Stimulated activated naive CD8-positive, alpha-beta T cell treated with anti-CD3 and anti-CD28 coated beads, Interleukin-15, Interleukin-2, amounts not matched to agents 100 ng/mL and 50 ng/mL, for 24 hours (primary cell): ENCODE data around the gene NAT16.

ENCODE experiments used
- H3K27ac Mint-ChIP-seq: one replicate; pipeline ENCODE4 v1.8.0; 2021; ENCODE audit warnings: mild to moderate bottlenecking, mixed read lengths
- H3K27me3 Mint-ChIP-seq: one replicate; pipeline ENCODE4 v1.8.0; 2021; ENCODE audit warnings: mixed read lengths
- H3K36me3 Mint-ChIP-seq: one replicate; pipeline ENCODE4 v1.8.0; 2021; ENCODE audit warnings: low read depth, mixed read lengths
- H3K4me1 Mint-ChIP-seq: one replicate; pipeline ENCODE4 v1.8.0; 2021; ENCODE audit warnings: low read depth, mixed read lengths
- H3K4me3 Mint-ChIP-seq: one replicate; pipeline ENCODE4 v1.8.0; 2021; ENCODE audit warnings: mild to moderate bottlenecking, mixed read lengths
- H3K9me3 Mint-ChIP-seq: one replicate; pipeline ENCODE4 v1.8.0; 2021; ENCODE audit warnings: mixed read lengths

The NAT16 gene

GRCh38 chr7:101180130-101180755, at the start of gene NAT16:
Gene NAT16, minus strand, starts transcription at chr7:101180293. Its CDS starts 5,486 bp downstream, at chr7:101174807.
- Mint-ChIP-seq H3K9me3 (no peaks in the 10 kb centered on the region), H3K27me3 (peaks cover 63% of the 10 kb centered on the region), H3K36me3 (no peaks in the 10 kb centered on the region), H3K4me1 (peaks cover 9% of the 10 kb centered on the region), H3K4me3 (no peak within 1 kb of the TSS), H3K27ac (no peak within 1 kb of the TSS)

GRCh38 chr7:101226721-101227120, 46.6 kb upstream of the NAT16 start:
- peaks cover 3% of the 10 kb centered on the region for H3K4me1 Mint-ChIP-seq
- peaks cover 23% of the 10 kb centered on the region for H3K36me3 Mint-ChIP-seq

GRCh38 chr7:101225650-101226049, 45.6 kb upstream of the NAT16 start:
- Mint-ChIP-seq H3K9me3 (no peaks in the 10 kb centered on the region), H3K27me3 (no peaks in the 10 kb centered on the region), H3K36me3 (peaks cover 28% of the 10 kb centered on the region), H3K27ac (no peak overlapping the region), H3K4me1 (peaks cover 2% of the 10 kb centered on the region), H3K4me3 (no peak overlapping the region)

More at GRCh38 chr7:101226721-101227120, 46.6 kb upstream of the NAT16 start:
- Mint-ChIP-seq H3K27me3 (no peaks in the 10 kb centered on the region), H3K4me3 (no peak overlapping the region), H3K27ac (no peak overlapping the region), H3K9me3 (no peaks in the 10 kb centered on the region)

GRCh38 chr7:101223528-101223927, 43.4 kb upstream of the NAT16 start:
- H3K4me3 Mint-ChIP-seq, result no peak overlapping the region
- H3K27ac Mint-ChIP-seq, result no peak overlapping the region
- H3K27me3 Mint-ChIP-seq, result no peaks in the 10 kb centered on the region
- H3K4me1 Mint-ChIP-seq, result peaks cover 19% of the 10 kb centered on the region
- H3K9me3 Mint-ChIP-seq, result no peaks in the 10 kb centered on the region
- peaks cover 28% of the 10 kb centered on the region for H3K36me3 Mint-ChIP-seq

- H3K4me3 Mint-ChIP-seq, result no peak overlapping the region
- peaks cover 28% of the 10 kb centered on the region for H3K4me1 Mint-ChIP-seq
- H3K36me3 Mint-ChIP-seq, result peaks cover 26% of the 10 kb centered on the region
- H3K27ac Mint-ChIP-seq, result no peak overlapping the region
- no peaks in the 10 kb centered on the region for H3K9me3 Mint-ChIP-seq
- no peaks in the 10 kb centered on the region for H3K27me3 Mint-ChIP-seq
These were observed 42.3 kb upstream of the NAT16 start for GRCh38 chr7:101222275-101222830.

GRCh38 chr7:101220295-101220694, 40.2 kb upstream of the NAT16 start:
- H3K27me3 Mint-ChIP-seq, result no peaks in the 10 kb centered on the region
- no peak overlapping the region for H3K27ac Mint-ChIP-seq
- H3K36me3 Mint-ChIP-seq, result peaks cover 24% of the 10 kb centered on the region
- H3K9me3 Mint-ChIP-seq, result no peaks in the 10 kb centered on the region
- peaks cover 38% of the 10 kb centered on the region for H3K4me1 Mint-ChIP-seq
- H3K4me3 Mint-ChIP-seq, result no peak overlapping the region

GRCh38 chr7:101218236-101219125, 38.4 kb upstream of the NAT16 start:
- Mint-ChIP-seq H3K4me3 (peak overlapping the region; percentile 96), H3K4me1 (peaks cover 38% of the 10 kb centered on the region), H3K36me3 (peaks cover 14% of the 10 kb centered on the region), H3K9me3 (no peaks in the 10 kb centered on the region), H3K27me3 (no peaks in the 10 kb centered on the region), H3K27ac (peak overlapping the region; percentile 88)

GRCh38 chr7:101217388-101218235, 37.5 kb upstream of the NAT16 start, which contains the start of the genes PLOD3 and ZNHIT1:
Gene PLOD3, minus strand, starts transcription at chr7:101217581. Its CDS starts 307 bp downstream, at chr7:101217274.
Gene ZNHIT1, plus strand, starts transcription at chr7:101218165. Its CDS starts 31 bp downstream, at chr7:101218196.
- Mint-ChIP-seq H3K4me3 (peak within 1 kb of the TSS; percentile 96), H3K4me1 (peaks cover 38% of the 10 kb centered on the region), H3K9me3 (no peaks in the 10 kb centered on the region), H3K27ac (peak within 1 kb of the TSS; percentile 88), H3K27me3 (no peaks in the 10 kb centered on the region), H3K36me3 (peaks cover 14% of the 10 kb centered on the region)

- no peaks in the 10 kb centered on the region for H3K9me3 Mint-ChIP-seq
- no peaks in the 10 kb centered on the region for H3K27me3 Mint-ChIP-seq
- H3K27ac Mint-ChIP-seq, result peak overlapping the region; percentile 72
- peak overlapping the region; percentile 96 for H3K4me3 Mint-ChIP-seq
- peaks cover 38% of the 10 kb centered on the region for H3K4me1 Mint-ChIP-seq
- peaks cover 14% of the 10 kb centered on the region for H3K36me3 Mint-ChIP-seq
These were observed 36.8 kb upstream of the NAT16 start for GRCh38 chr7:101216860-101217387.

- peak overlapping the region; percentile 96 for H3K4me3 Mint-ChIP-seq
- H3K9me3 Mint-ChIP-seq, result no peaks in the 10 kb centered on the region
- H3K27me3 Mint-ChIP-seq, result no peaks in the 10 kb centered on the region
- H3K36me3 Mint-ChIP-seq, result peaks cover 9% of the 10 kb centered on the region
- peak overlapping the region; percentile 72 for H3K27ac Mint-ChIP-seq
- H3K4me1 Mint-ChIP-seq, result peaks cover 38% of the 10 kb centered on the region
These were observed 36.1 kb upstream of the NAT16 start for GRCh38 chr7:101216001-101216859.

- Mint-ChIP-seq H3K27ac (no peak overlapping the region), H3K36me3 (peaks cover 13% of the 10 kb centered on the region), H3K27me3 (no peaks in the 10 kb centered on the region), H3K9me3 (no peaks in the 10 kb centered on the region), H3K4me1 (peaks cover 10% of the 10 kb centered on the region), H3K4me3 (no peak overlapping the region)
These were observed 31.9 kb upstream of the NAT16 start for GRCh38 chr7:101212014-101212413.

GRCh38 chr7:101211501-101211900, 31.4 kb upstream of the NAT16 start:
- no peaks in the 10 kb centered on the region for H3K27me3 Mint-ChIP-seq
- no peaks in the 10 kb centered on the region for H3K9me3 Mint-ChIP-seq
- peaks cover 7% of the 10 kb centered on the region for H3K4me1 Mint-ChIP-seq
- no peak overlapping the region for H3K27ac Mint-ChIP-seq
- peaks cover 13% of the 10 kb centered on the region for H3K36me3 Mint-ChIP-seq
- no peak overlapping the region for H3K4me3 Mint-ChIP-seq

GRCh38 chr7:101210143-101210542, 30.1 kb upstream of the NAT16 start:
- Mint-ChIP-seq H3K4me1 (peaks cover 5% of the 10 kb centered on the region), H3K9me3 (no peaks in the 10 kb centered on the region), H3K27ac (no peak overlapping the region), H3K4me3 (no peak overlapping the region), H3K27me3 (no peaks in the 10 kb centered on the region), H3K36me3 (peaks cover 9% of the 10 kb centered on the region)
